Lower leg skin (tissue), 3 donors: Measurements from ENCODE around the gene NIM1K.

ENCODE experiments used
- CTCF ChIP-seq, 3 donors: fragments of 450-650 bp; IDR thresholded peaks; one replicate each; pipeline ENCODE4 v1.5.1; 2016; ENCODE audit warnings: antibody characterized with exemption in 3 of 3, mild to moderate bottlenecking in 3 of 3, moderate library complexity in 2 of 3
- POLR2A ChIP-seq, 2 donors: fragments of 450-650 bp; IDR thresholded peaks; one replicate each; pipeline ENCODE4 v1.6.1; 2016 to 2017; ENCODE audit warnings: antibody characterized with exemption in 2 of 2, mild to moderate bottlenecking in 1 of 2, moderate library complexity in 1 of 2

- TF ChIP-seq POLR2A (IDR thresholded peaks at IDR 0.05) (no peak), CTCF (IDR thresholded peaks at IDR 0.05) (no peak)
Measured at GRCh38 chr5:43191740-43192557, at the start of gene NIM1K.
